Measurements from ENCODE around the gene PGM2L1. TPM values are rescaled to one million over a fixed set of nuclear protein-coding genes. Genes with fewer than 3 reads are reported as not detected.

The PGM2L1 gene
- total RNA-seq, 1 experiment from 2014 or later = 7.8 TPM

- no peak overlapping the region for H3K4me2 ChIP-seq
- no peak overlapping the region for H3K27ac ChIP-seq
- H3K4me3 ChIP-seq = no peak overlapping the region
- intact Hi-C loops (cut with micrococcal nuclease; ENCODE audit: unreplicated experiment) = no loop called here
- ChIA-PET CTCF (no interaction called here), POLR2A (ENCODE audit: unreplicated experiment) (interaction anchor here (0.6 kb wide), 1 partner anchor 137 kb away, joined by 27 read pairs; no protein-coding TSS in a partner anchor)
- no peaks in the 10 kb centered on the region; the same call in 1 of the 2 replicates for H3F3A ChIP-seq (ENCODE audit: insufficient read depth, low read depth)
- no peaks in the 10 kb centered on the region for H4K20me1 ChIP-seq (ENCODE audit: insufficient read depth)
- TF ChIP-seq EZH2 (IDR thresholded peaks at IDR 0.05; ENCODE audit: low read depth) (no peak), CTCF (conservative IDR thresholded peaks at IDR 0.05) (no peak)
- H3K4me1 ChIP-seq (replicated peaks; ENCODE audit: insufficient read depth) = no peaks in the 10 kb centered on the region
- H3K36me3 ChIP-seq (ENCODE audit: low read depth) = no peaks in the 10 kb centered on the region
- H3K27me3 ChIP-seq (ENCODE audit: insufficient read depth, low read depth) = no peaks in the 10 kb centered on the region
- no peak for DNase-seq
- no peaks in the 10 kb centered on the region for H3K79me2 ChIP-seq (ENCODE audit: low read depth)
- H3K9me2 ChIP-seq (ENCODE audit: insufficient read depth) = no peaks in the 10 kb centered on the region
- no TSS peak for BruUV-seq (replicated peaks)
- no peak overlapping the region for H2AFZ ChIP-seq
- no peaks in the 10 kb centered on the region for H3K9me3 ChIP-seq (ENCODE audit: insufficient read depth, low read depth)
These were observed 90.8 kb downstream of the PGM2L1 start for GRCh38 chr11:74307434-74307833.

DNA sequence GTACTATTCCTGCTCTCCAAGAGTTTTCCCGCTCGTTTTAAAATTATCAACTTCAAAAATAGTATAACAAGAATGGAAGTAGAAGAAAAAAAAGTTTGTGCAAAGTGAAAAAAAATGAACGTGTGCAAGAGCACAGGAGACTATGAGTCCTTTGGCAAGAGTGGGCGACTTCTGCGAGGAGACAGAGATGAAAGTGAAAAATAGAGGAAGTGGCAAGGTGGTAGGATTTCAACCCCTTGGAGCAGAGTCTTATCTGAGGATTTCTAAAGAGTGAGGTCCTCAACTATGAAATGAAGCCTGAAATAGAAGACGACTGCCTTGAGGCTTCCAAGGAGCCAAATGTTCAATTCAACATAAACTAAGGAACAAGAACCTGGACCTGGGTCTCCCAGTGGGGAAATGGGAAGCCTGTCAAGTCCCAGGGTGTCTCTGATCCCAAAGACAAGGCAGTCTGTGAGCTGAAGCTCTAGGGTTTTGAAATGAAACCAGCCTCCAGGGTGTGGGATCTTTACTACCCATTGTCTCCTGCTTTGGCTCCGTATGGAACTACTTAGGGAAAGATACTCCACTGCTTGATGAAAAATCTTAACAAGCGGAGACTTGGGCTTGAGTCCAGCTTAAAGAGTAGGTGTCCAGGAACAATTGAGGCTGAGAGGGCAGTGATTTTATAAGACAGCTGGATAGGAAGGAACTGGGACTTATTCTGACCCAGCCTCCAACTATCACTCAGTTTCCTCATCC lies 91.6 kb downstream of the PGM2L1 start:
- ChIA-PET CTCF (interaction anchor here (0.6 kb wide), 1 partner anchor 270 kb away, joined by 4 read pairs; no protein-coding TSS in a partner anchor), POLR2A (ENCODE audit: unreplicated experiment) (interaction anchor here (0.6 kb wide), 1 partner anchor 136 kb away, joined by 27 read pairs; no protein-coding TSS in a partner anchor)
- Histone ChIP-seq H3K9me2 (ENCODE audit: insufficient read depth) (no peaks in the 10 kb centered on the region), H2AFZ (no peak overlapping the region), H3K4me2 (no peak overlapping the region), H3K4me3 (no peak overlapping the region), H3K27ac (no peak overlapping the region), H3F3A (ENCODE audit: insufficient read depth, low read depth) (no peaks in the 10 kb centered on the region), H3K9me3 (ENCODE audit: insufficient read depth, low read depth) (no peaks in the 10 kb centered on the region), H3K4me1 (replicated peaks; ENCODE audit: insufficient read depth) (no peaks in the 10 kb centered on the region), H3K27me3 (ENCODE audit: insufficient read depth, low read depth) (no peaks in the 10 kb centered on the region), H3K79me2 (ENCODE audit: low read depth) (no peaks in the 10 kb centered on the region), H4K20me1 (ENCODE audit: insufficient read depth) (no peaks in the 10 kb centered on the region), H3K36me3 (ENCODE audit: low read depth) (no peaks in the 10 kb centered on the region)
- no TSS peak for BruUV-seq (replicated peaks)
- no peak for DNase-seq
- intact Hi-C loops (cut with micrococcal nuclease; ENCODE audit: unreplicated experiment) = no loop called here
- TF ChIP-seq CTCF (conservative IDR thresholded peaks at IDR 0.05) (no peak), EZH2 (IDR thresholded peaks at IDR 0.05; ENCODE audit: low read depth) (no peak)

DNA sequence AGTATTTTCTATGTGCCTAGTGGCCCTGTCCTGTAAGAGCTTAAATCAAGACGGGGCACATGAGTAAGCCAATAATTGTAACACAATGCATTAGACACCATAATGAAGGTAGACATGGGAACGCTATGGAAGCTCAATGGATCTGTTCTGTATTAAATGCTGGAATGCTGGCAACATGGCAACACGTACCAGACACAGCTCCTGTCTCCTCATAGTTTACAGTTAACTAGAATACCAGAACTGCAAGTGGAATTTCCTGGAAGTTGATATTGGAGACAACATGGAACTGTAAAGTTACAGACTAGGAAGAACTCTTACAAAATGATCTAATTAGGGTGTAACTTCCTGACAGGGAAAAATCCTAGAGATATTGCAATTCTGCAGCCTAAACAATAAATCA lies 99.2 kb downstream of the PGM2L1 start:
- POLR2A ChIA-PET (ENCODE audit: unreplicated experiment) = no interaction called here
- H3K27me3 ChIP-seq (ENCODE audit: insufficient read depth, low read depth) = no peaks in the 10 kb centered on the region
- TF ChIP-seq EZH2 (IDR thresholded peaks at IDR 0.05; ENCODE audit: low read depth) (no peak), CTCF (conservative IDR thresholded peaks at IDR 0.05) (no peak)

More for the DNA sequence above, 99.2 kb downstream of the PGM2L1 start:
- peaks cover 6% of the 10 kb centered on the region; the same call in 1 of the 2 replicates for H3K9me2 ChIP-seq (ENCODE audit: insufficient read depth)
- intact Hi-C loops (cut with micrococcal nuclease; ENCODE audit: unreplicated experiment) = no loop called here
- CTCF ChIA-PET = no interaction called here
- H3F3A ChIP-seq (ENCODE audit: insufficient read depth, low read depth) = no peaks in the 10 kb centered on the region
- no peak overlapping the region for H3K4me3 ChIP-seq
- no peaks in the 10 kb centered on the region for H4K20me1 ChIP-seq (ENCODE audit: insufficient read depth)
- no peak overlapping the region for H3K4me2 ChIP-seq
- H3K79me2 ChIP-seq (ENCODE audit: low read depth) = no peaks in the 10 kb centered on the region
- DNase-seq = no peak
- no peak overlapping the region for H3K27ac ChIP-seq
- no peaks in the 10 kb centered on the region for H3K36me3 ChIP-seq (ENCODE audit: low read depth)
- H2AFZ ChIP-seq = no peak overlapping the region
- H3K4me1 ChIP-seq (replicated peaks; ENCODE audit: insufficient read depth) = no peaks in the 10 kb centered on the region
- H3K9me3 ChIP-seq (ENCODE audit: insufficient read depth, low read depth) = peaks cover 6% of the 10 kb centered on the region; the same call in 1 of the 2 replicates
- BruUV-seq (replicated peaks) = no TSS peak
